Measurements from ENCODE around the gene PRRT1. TPM values are rescaled to one million over a fixed set of nuclear protein-coding genes. Genes with fewer than 3 reads are reported as not detected.
"Not testable (repeated sequence)": the region's sequence is repeated elsewhere in the genome, so short reads cannot be mapped to it uniquely, and the experiment has no call there.

The PRRT1 gene
- total RNA-seq, 2 experiments from 2014 or later, result 0.47 to 2.4 TPM

DNA sequence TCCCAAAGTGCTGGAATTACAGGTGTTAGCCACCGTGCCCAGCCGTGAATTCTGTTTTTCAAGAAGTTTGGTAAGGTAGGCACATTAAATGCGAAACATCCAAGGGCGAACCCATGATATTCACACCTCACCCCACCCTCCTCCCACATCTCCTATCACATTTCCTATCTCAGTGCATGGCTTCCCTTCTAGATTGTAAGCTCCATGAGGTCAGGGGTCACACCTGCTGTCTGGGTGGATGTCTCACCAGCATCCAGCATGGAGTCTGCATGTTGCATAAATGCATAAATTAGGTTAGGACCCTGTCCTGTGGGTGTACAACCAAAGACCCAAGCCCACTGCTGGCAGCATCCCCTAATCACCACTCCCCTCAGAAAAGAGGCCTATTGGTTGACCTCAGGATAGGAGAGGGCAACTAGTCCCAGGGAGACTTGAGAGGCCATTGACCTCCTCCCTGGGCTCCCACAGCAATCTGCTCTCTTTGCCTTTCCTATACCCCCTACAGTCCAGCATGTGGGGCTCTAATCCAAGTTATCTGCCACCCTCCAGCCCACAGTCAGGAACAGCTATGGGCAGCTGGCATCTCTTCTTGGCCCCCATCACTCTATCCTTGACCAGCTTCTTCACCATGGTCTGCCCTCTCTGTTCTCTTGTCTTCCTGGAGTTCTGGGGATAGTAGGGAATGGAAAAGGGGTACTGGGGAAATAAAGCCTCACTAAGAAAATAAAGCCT lies 4.2 kb downstream of the PRRT1 start:
- H4K20me1 ChIP-seq (ENCODE audit: insufficient read depth, low read length), result no peaks in the 10 kb centered on the region
- H3K9me3 ChIP-seq (ENCODE audit: low read length), result no peaks in the 10 kb centered on the region
- no peak overlapping the region for H3K4me2 ChIP-seq (ENCODE audit: low read length)
- TF ChIP-seq CTCF (conservative IDR thresholded peaks at IDR 0.05; ENCODE audit: low read length) (no peak), EZH2phosphoT487 (IDR thresholded peaks at IDR 0.05; ENCODE audit: borderline replicate concordance, low read depth, low read length) (no peak)
- CTCF ChIA-PET (ENCODE audit: unreplicated experiment), result no interaction called here
- no peak overlapping the region for H3K27ac ChIP-seq (ENCODE audit: low read depth, low read length, poor library complexity, severe bottlenecking)
- no peaks in the 10 kb centered on the region for H3K79me2 ChIP-seq (ENCODE audit: insufficient read depth, low read depth, low read length)
- intact Hi-C loops (cut with micrococcal nuclease; ENCODE audit: unreplicated experiment), result no loop called here
- no peaks in the 10 kb centered on the region for H3K36me3 ChIP-seq (ENCODE audit: insufficient read depth, low read length)
- no peak overlapping the region for H3K4me3 ChIP-seq (ENCODE audit: low read depth, low read length, poor library complexity, severe bottlenecking)
- H3K9me2 ChIP-seq (ENCODE audit: insufficient read depth, low read length), result no peaks in the 10 kb centered on the region
- BruUV-seq (replicated peaks), result no TSS peak
- DNase-seq (ENCODE audit: low spot score), result no peak
- POLR2A ChIA-PET, result interaction anchor here (0.5 kb wide), 1 partner anchor 13 kb away, joined by 3 read pairs; no protein-coding TSS in a partner anchor
- no peak overlapping the region for H2AFZ ChIP-seq (ENCODE audit: low read length)
- H3K4me1 ChIP-seq (ENCODE audit: insufficient read depth, low read length, poor library complexity, severe bottlenecking), result peaks cover under 1% of the 10 kb centered on the region

GRCh38 chr6:32146687-32147086 lies 5.1 kb downstream of the PRRT1 start:
- Histone ChIP-seq H3K9me3 (ENCODE audit: low read length) (no peaks in the 10 kb centered on the region), H3K27ac (ENCODE audit: low read depth, low read length, poor library complexity, severe bottlenecking) (no peak overlapping the region), H4K20me1 (ENCODE audit: insufficient read depth, low read length) (no peaks in the 10 kb centered on the region), H3K4me1 (ENCODE audit: insufficient read depth, low read length, poor library complexity, severe bottlenecking) (no peaks in the 10 kb centered on the region), H3K4me3 (ENCODE audit: low read depth, low read length, poor library complexity, severe bottlenecking) (no peak overlapping the region), H2AFZ (ENCODE audit: low read length) (no peak overlapping the region), H3K79me2 (ENCODE audit: insufficient read depth, low read depth, low read length) (no peaks in the 10 kb centered on the region), H3K9me2 (ENCODE audit: insufficient read depth, low read length) (no peaks in the 10 kb centered on the region), H3K36me3 (ENCODE audit: insufficient read depth, low read length) (no peaks in the 10 kb centered on the region), H3K4me2 (ENCODE audit: low read length) (no peak overlapping the region)
- POLR2A ChIA-PET, result no interaction called here
- TF ChIP-seq EZH2phosphoT487 (IDR thresholded peaks at IDR 0.05; ENCODE audit: borderline replicate concordance, low read depth, low read length), result no peak
- no peak for TF ChIP-seq CTCF (conservative IDR thresholded peaks at IDR 0.05; ENCODE audit: low read length)
- CTCF ChIA-PET (ENCODE audit: unreplicated experiment), result no interaction called here
- intact Hi-C loops (cut with micrococcal nuclease; ENCODE audit: unreplicated experiment), result no loop called here
- DNase-seq (ENCODE audit: low spot score), result no peak
- no TSS peak for BruUV-seq (replicated peaks)

DNA sequence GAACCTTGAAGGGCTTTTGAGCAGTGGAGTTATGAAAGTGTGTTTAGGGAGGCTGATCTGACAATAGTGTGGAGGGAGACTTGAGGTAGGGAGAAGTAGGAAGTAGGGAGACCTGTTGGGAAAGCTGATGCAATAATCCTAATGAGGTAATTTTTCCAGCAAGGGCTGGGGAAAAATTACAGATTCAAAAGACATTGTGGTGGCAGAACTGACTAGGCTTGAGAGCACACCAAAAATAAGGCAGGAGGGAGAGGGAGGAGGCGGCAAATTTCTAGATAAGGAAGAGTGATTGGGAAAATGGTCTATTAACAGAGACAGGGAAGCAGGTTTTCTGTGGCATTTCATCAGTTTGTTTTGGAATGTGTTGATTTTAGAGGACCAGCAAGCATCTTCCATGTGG lies 5.5 kb downstream of the PRRT1 start:
- Histone ChIP-seq H3K4me1 (ENCODE audit: insufficient read depth, low read length, poor library complexity, severe bottlenecking) (no peaks in the 10 kb centered on the region), H3K36me3 (ENCODE audit: insufficient read depth, low read length) (no peaks in the 10 kb centered on the region), H3K79me2 (ENCODE audit: insufficient read depth, low read depth, low read length) (no peaks in the 10 kb centered on the region), H4K20me1 (ENCODE audit: insufficient read depth, low read length) (no peaks in the 10 kb centered on the region), H3K4me3 (ENCODE audit: low read depth, low read length, poor library complexity, severe bottlenecking) (no peak overlapping the region), H3K9me3 (ENCODE audit: low read length) (no peaks in the 10 kb centered on the region), H3K27ac (ENCODE audit: low read depth, low read length, poor library complexity, severe bottlenecking) (no peak overlapping the region), H2AFZ (ENCODE audit: low read length) (no peak overlapping the region), H3K9me2 (ENCODE audit: insufficient read depth, low read length) (no peaks in the 10 kb centered on the region), H3K4me2 (ENCODE audit: low read length) (no peak overlapping the region)
- BruUV-seq (replicated peaks), result no TSS peak
- ChIA-PET CTCF (ENCODE audit: unreplicated experiment) (no interaction called here), POLR2A (no interaction called here)
- intact Hi-C loops (cut with micrococcal nuclease; ENCODE audit: unreplicated experiment), result no loop called here
- no peak for DNase-seq (ENCODE audit: low spot score)
- TF ChIP-seq CTCF (conservative IDR thresholded peaks at IDR 0.05; ENCODE audit: low read length) (no peak), EZH2phosphoT487 (IDR thresholded peaks at IDR 0.05; ENCODE audit: borderline replicate concordance, low read depth, low read length) (no peak)

DNA sequence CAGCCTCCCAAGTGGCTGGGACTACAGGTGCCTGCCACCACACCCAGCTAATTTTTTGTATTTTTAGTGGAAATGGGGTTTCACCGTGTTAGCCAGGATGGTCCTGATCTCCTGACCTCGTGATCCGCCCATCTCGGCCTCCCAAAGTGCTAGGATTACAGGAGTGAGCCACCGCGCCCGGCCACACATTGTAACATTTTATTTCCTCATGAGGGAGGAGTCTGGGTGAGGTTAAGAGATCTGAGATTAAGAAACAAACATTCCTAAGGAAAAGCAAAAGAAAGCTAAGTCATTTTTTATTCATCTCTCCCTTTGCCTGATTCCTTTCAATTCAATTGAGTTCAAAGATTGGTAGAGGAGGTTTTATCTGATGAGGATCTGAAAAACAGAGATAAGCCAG lies 7.5 kb downstream of the PRRT1 start:
- H3K4me3 ChIP-seq (ENCODE audit: low read depth, low read length, poor library complexity, severe bottlenecking); DNase-seq (ENCODE audit: low spot score); H3K4me2 ChIP-seq (ENCODE audit: low read length); BruUV-seq (replicated peaks); H2AFZ ChIP-seq (ENCODE audit: low read length); H3K79me2 ChIP-seq (ENCODE audit: insufficient read depth, low read depth, low read length); H4K20me1 ChIP-seq (ENCODE audit: insufficient read depth, low read length); H3K9me2 ChIP-seq (ENCODE audit: insufficient read depth, low read length); H3K4me1 ChIP-seq (ENCODE audit: insufficient read depth, low read length, poor library complexity, severe bottlenecking); H3K27ac ChIP-seq (ENCODE audit: low read depth, low read length, poor library complexity, severe bottlenecking); H3K9me3 ChIP-seq (ENCODE audit: low read length); H3K36me3 ChIP-seq (ENCODE audit: insufficient read depth, low read length); intact Hi-C loops (cut with micrococcal nuclease; ENCODE audit: unreplicated experiment); CTCF ChIA-PET (ENCODE audit: unreplicated experiment): not testable (repeated sequence)
- POLR2A ChIA-PET, result interaction anchor here (0.5 kb wide), 1 partner anchor 81 kb away, joined by 3 read pairs; no protein-coding TSS in a partner anchor

Measured in OCI-LY7 (cell line).